ENCODE measurements around the gene NUB1.

Gene NUB1

DNA sequence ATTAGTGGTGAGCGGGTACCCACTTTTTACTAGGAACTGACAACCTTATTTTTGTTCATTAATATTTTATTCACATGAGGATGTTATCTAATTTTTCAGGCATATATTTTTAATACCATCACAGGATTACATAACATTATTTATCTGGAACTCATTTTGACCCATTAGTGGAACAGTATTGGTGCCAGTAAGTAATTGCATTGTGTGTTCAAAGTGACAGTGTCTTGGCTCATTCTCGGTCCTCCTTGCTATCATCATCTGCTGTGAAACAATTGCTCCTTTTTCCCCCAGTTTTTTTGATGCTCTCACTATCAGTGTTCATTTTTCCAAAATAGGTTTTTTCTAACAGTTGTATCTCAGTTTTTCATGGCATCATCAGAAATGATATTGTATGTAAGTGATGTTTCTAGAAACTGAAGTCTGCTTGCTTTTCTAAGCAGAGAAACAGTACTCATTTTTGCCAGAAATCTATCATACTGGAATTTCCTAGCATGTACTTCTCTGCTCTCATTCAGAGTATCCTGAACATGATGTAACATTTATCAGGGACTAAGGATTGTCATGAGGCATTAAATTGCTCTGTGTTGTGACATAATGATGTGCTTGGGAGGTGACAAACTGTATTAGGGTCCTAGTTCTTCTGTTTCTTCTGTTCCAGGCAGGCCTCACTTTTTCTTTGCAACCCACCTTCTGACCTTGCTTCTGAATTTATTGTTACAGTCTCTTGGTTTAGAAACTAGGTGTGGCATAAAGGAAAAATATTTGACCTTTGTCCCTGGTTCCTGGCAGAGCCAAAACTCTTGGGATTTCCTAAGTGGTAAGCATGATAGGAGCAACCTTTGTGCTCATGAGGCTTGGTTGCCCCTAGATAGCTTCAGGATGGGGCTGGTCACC lies 4.2 kb downstream of the NUB1 start:
- DNase-seq = no peak

DNA sequence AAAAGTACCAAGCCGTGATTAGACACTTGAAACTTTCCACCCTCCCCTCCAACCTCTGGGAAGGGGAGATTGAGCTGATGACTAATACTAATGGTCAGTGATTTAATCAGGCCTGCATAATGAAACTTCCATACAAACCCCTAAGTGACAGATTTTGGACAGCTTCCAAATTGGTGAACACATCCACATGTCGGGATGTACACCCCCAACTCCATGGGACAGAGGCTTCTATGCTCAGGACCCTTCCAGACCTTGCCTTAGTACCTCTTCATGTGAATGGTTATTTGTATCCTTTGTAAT lies 4.8 kb downstream of the NUB1 start:
- DNase-seq = no peak

DNA sequence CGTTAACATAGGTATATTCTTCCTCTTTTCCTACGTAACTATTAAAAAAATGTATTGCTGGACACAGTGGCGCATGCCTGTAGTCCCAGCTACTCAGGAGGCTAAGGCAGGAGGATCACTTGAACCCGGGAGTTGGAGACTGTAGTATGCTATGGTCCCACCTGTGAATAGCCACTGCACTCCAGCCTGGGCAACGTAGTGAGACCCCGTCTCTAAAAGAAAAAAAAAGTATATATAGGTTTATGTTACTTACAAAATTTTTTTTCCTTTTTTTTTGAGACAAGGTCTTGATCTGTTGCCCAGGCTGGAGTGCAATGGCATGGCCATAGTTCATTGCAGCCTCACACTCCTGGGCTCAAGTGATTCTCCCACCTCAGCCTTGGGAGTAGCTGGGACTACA lies 5.6 kb downstream of the NUB1 start:
- no peak for DNase-seq

- DNase-seq = no peak
Observed at GRCh38 chr7:151348970-151349369, 7.4 kb downstream of the NUB1 start.

- DNase-seq = no peak
Observed at GRCh38 chr7:151349507-151349853, 7.9 kb downstream of the NUB1 start.

GRCh38 chr7:151351027-151351426 lies 9.4 kb downstream of the NUB1 start:
- DNase-seq = peak; percentile 45

GRCh38 chr7:151351967-151352366 lies 10.4 kb downstream of the NUB1 start:
- peak; percentile 28 for DNase-seq

DNA sequence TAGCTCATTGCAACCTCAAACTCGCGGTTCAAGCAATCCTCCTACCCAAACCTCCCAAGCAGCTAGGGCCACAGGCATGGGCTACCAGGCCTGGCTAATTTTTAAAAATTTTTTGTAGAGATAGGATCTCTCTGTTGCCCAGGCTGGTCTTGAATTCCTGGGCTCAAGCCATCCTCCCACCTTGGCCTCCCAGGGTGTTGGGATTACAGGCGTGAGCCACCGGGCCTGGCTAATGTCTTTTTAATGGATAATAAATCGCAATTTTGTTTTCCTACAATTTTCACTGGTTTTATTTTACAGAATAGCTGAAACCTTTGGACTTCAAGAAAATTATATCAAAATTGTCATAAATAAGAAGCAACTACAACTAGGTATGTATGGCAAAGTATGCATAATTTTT lies 10.9 kb downstream of the NUB1 start:
- no peak for DNase-seq

- DNase-seq = no peak
Observed at GRCh38 chr7:151361193-151361959, 19.8 kb downstream of the NUB1 start.

GRCh38 chr7:151363182-151363581 lies 21.6 kb downstream of the NUB1 start:
- no peak for DNase-seq

GRCh38 chr7:151366166-151366879 lies 24.7 kb downstream of the NUB1 start:
- DNase-seq = no peak

GRCh38 chr7:151366880-151367222 lies 25.2 kb downstream of the NUB1 start:
- DNase-seq = no peak

- DNase-seq = no peak
Observed at GRCh38 chr7:151367284-151367683, 25.7 kb downstream of the NUB1 start.

GRCh38 chr7:151368136-151368571 lies 26.5 kb downstream of the NUB1 start:
- peak; percentile 71 for DNase-seq

GRCh38 chr7:151371266-151371665 lies 29.7 kb downstream of the NUB1 start:
- DNase-seq = no peak

DNA sequence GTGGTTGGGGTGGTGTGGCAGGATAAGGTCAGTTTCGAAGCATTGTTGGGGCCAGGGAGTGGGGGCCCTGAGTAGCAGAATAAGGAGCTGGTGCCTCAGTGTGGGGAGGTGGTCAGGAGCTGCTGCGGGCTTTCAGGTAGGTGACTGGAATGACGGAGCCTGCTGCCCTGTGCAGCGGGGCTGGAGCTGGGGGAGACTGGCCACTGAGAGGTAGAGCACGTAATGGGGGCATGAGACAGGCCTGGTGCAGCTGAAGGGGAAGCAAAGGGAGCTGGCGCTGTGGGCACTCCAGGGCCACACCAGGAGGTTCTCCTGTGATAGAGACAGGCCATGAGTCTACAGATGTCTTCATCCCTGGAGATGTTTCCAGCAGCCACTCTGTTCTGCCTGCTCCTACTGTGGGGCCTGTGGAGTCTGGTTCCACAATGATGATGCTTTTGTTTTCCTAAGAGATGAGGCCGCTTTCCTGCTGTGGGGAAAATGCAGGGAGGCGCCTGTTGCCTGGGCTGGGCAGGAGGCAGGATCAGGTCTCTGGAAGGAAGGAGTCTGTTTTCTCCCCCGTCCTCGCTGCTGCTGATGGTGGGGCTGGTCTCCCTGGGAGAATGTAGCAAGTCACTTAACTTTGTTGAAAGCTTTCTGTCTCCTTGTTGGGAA lies 31.1 kb downstream of the NUB1 start:
- DNase-seq = no peak

DNA sequence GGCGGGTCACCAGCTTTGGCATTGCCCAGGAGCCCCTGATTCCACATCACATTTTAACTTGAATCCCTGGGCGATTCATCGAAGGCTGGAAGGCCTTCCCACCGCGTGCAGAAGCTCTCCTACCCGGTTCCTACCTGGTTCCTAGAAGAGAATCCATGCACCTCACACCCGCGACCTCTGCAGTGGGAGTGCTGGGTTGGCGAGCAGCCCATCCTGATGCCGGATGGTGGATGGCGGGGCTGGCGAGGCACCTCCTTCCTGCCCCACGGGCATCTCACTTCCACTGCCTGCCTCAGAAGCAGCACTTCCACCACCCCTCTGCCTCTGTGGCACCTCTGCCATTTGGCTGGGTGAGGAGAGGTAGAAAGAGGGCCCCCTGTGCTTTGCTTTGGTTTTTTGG lies 32.0 kb downstream of the NUB1 start:
- DNase-seq = no peak

DNA sequence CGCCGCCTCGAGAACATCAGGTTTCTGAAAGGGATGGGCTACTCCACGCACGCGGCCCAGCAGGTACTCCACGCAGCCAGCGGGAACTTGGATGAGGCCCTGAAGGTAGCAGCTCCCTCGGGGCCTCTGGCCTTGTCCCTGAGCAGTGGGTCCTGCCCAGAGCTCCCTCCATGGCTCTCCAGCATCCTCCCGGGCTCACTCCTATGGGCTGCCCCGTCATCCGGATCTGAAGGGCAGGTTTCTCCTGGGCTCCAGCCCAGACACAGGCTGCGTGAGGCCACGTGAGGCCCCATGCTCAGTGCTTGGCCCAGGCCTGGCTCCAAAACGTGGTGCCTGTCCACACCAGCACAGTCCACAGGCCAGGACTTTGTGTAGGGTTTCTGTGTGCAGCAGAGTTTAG lies 32.5 kb downstream of the NUB1 start:
- DNase-seq = no peak

- DNase-seq = no peak
Observed at GRCh38 chr7:151374726-151375125, 33.1 kb downstream of the NUB1 start.

GRCh38 chr7:151375530-151376217 lies 34.1 kb downstream of the NUB1 start:
- no peak for DNase-seq

- DNase-seq = no peak
Observed at GRCh38 chr7:151376218-151376902, 34.7 kb downstream of the NUB1 start.

DNA sequence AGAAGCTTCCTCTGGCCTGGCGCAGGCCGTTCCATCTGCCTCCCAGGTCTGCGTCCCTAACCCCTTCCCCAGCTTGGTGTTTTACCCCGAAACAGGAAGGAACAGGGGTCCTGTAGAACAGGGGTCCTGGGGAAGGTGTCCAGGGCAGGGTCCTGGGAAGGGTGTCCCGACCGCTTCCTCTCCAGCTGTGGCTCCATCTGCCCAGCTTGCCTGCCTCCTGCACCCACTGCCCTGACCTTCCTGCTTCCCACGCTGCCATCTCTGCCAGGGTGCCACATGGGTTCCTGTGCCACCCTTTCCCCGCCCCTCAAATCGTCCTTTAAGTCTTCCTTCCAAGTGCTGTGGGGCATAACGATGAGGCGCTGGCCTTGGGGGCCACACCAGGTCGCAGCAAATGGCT lies 35.8 kb downstream of the NUB1 start:
- no peak for DNase-seq

All from stimulated activated CD4-positive, alpha-beta T cell treated with anti-CD3 and anti-CD28 coated beads, Interleukin-12 subunit alpha, Interleukin-12 subunit beta, amount 100 ng/mL, for 4 hours (primary cell).